GM19468 (cell line): Measurements from ENCODE around the gene CFAP57.
A peak's percentile ranks its signal among the peaks of the same experiment; 100 is the strongest.
"Not testable (repeated sequence)": the region's sequence is repeated elsewhere in the genome, so short reads cannot be mapped to it uniquely, and the experiment has no call there.

Experiments used
- ATAC-seq: cut with Tn5 transposase; IDR thresholded peaks from one replicate; pipeline ENCODE4 v1.9.1; 2021; ENCODE audit warnings: mild to moderate bottlenecking, moderate library complexity, moderate number of reproducible peaks; ENCODE audit not compliant: unreplicated experiment; ENCODE audit errors: extremely low read depth

CFAP57 gene

GRCh38 chr1:43171312-43171875, 736 bp upstream of the CFAP57 start:
- no peak for ATAC-seq

- no peak for ATAC-seq
These were observed 420 bp downstream of the CFAP57 start for GRCh38 chr1:43172527-43172972.

- no peak for ATAC-seq
These were observed 2.7 kb downstream of the CFAP57 start for GRCh38 chr1:43174873-43175272.

GRCh38 chr1:43177691-43178090, 5.6 kb downstream of the CFAP57 start:
- no peak for ATAC-seq

- ATAC-seq, result no peak
These were observed 12.3 kb downstream of the CFAP57 start for GRCh38 chr1:43184388-43184787.

- ATAC-seq, result no peak
These were observed 12.9 kb downstream of the CFAP57 start for GRCh38 chr1:43184995-43185394.

GRCh38 chr1:43188106-43188505, 16.0 kb downstream of the CFAP57 start:
- no peak for ATAC-seq

GRCh38 chr1:43194509-43194908, 22.4 kb downstream of the CFAP57 start:
- ATAC-seq, result no peak

GRCh38 chr1:43197343-43198127, 25.4 kb downstream of the CFAP57 start:
- ATAC-seq, result no peak

GRCh38 chr1:43199093-43199726, 27.1 kb downstream of the CFAP57 start:
- peak; percentile 58 for ATAC-seq

GRCh38 chr1:43203859-43204258, 31.7 kb downstream of the CFAP57 start:
- ATAC-seq, result no peak

- ATAC-seq, result no peak
These were observed 32.3 kb downstream of the CFAP57 start for GRCh38 chr1:43204394-43204793.

GRCh38 chr1:43205671-43206070, 33.5 kb downstream of the CFAP57 start:
- no peak for ATAC-seq

- no peak for ATAC-seq
These were observed 34.6 kb downstream of the CFAP57 start for GRCh38 chr1:43206600-43207228.

- ATAC-seq, result no peak
These were observed 35.2 kb downstream of the CFAP57 start for GRCh38 chr1:43207229-43207853.

- ATAC-seq, result not testable (repeated sequence)
These were observed 36.1 kb downstream of the CFAP57 start for GRCh38 chr1:43208277-43208676.

GRCh38 chr1:43214501-43215444, 42.6 kb downstream of the CFAP57 start:
- no peak for ATAC-seq

GRCh38 chr1:43217747-43218146, 45.6 kb downstream of the CFAP57 start:
- ATAC-seq, result no peak
